Measurements from ENCODE around the gene PNPLA3. TPM values are rescaled to one million over a fixed set of nuclear protein-coding genes. Genes with fewer than 3 reads are reported as not detected.

Gene PNPLA3
- total RNA-seq, 1 experiment from 2014 or later: 4.9 TPM

DNA sequence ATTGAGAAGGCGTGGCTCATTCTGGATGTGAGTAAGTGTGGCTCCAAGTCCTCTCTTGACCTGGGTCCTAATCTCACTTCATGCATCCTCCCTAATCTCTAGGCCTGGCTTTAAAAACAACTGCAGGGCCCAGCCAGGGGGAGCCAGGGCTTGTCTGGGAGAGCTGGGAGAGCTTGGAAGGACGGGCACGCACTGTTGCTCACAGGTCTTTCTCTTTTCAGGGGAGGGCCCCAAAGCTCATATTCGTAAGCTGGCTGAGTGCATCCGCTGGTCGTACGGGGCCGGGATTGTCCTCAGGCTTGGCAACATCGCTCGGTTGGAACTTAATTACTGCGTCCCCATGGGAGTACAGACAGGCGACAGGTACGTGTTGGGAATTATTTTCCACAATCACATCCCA is 66.4 kb downstream of the PNPLA3 start:
- H3K27me3 ChIP-seq (ENCODE audit: control insufficient read depth, insufficient read depth, low read length): no peaks in the 10 kb centered on the region
- DNase-seq (ENCODE audit: low read depth, low spot score) (no peak), ATAC-seq (no peak)
- intact Hi-C loops (cut with micrococcal nuclease; ENCODE audit: unreplicated experiment) (loop anchor here (5.0 kb wide), 2 partner anchors 97 to 637 kb away; no protein-coding TSS in a partner anchor), in situ Hi-C loops (cut with HindIII; ENCODE audit: low pct_unique_long_range_greater_than_20kb, low sequenced_read_pairs) (no loop called here)
- H3K4me1 ChIP-seq (ENCODE audit: control insufficient read depth, insufficient read depth, low read length): no peaks in the 10 kb centered on the region
- no peak for TF ChIP-seq POLR2AphosphoS5 (IDR thresholded peaks at IDR 0.05; ENCODE audit: low read depth, low read length)
- TF ChIP-seq, protein P1, sequence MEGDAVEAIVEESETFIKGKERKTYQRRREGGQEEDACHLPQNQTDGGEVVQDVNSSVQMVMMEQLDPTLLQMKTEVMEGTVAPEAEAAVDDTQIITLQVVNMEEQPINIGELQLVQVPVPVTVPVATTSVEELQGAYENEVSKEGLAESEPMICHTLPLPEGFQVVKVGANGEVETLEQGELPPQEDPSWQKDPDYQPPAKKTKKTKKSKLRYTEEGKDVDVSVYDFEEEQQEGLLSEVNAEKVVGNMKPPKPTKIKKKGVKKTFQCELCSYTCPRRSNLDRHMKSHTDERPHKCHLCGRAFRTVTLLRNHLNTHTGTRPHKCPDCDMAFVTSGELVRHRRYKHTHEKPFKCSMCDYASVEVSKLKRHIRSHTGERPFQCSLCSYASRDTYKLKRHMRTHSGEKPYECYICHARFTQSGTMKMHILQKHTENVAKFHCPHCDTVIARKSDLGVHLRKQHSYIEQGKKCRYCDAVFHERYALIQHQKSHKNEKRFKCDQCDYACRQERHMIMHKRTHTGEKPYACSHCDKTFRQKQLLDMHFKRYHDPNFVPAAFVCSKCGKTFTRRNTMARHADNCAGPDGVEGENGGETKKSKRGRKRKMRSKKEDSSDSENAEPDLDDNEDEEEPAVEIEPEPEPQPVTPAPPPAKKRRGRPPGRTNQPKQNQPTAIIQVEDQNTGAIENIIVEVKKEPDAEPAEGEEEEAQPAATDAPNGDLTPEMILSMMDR (IDR thresholded peaks at IDR 0.05): no peak
- TF ChIP-seq SIN3A (IDR thresholded peaks at IDR 0.05; ENCODE audit: borderline replicate concordance, insufficient read depth, low read depth, low read length): no peak
- TF ChIP-seq, protein P2, sequence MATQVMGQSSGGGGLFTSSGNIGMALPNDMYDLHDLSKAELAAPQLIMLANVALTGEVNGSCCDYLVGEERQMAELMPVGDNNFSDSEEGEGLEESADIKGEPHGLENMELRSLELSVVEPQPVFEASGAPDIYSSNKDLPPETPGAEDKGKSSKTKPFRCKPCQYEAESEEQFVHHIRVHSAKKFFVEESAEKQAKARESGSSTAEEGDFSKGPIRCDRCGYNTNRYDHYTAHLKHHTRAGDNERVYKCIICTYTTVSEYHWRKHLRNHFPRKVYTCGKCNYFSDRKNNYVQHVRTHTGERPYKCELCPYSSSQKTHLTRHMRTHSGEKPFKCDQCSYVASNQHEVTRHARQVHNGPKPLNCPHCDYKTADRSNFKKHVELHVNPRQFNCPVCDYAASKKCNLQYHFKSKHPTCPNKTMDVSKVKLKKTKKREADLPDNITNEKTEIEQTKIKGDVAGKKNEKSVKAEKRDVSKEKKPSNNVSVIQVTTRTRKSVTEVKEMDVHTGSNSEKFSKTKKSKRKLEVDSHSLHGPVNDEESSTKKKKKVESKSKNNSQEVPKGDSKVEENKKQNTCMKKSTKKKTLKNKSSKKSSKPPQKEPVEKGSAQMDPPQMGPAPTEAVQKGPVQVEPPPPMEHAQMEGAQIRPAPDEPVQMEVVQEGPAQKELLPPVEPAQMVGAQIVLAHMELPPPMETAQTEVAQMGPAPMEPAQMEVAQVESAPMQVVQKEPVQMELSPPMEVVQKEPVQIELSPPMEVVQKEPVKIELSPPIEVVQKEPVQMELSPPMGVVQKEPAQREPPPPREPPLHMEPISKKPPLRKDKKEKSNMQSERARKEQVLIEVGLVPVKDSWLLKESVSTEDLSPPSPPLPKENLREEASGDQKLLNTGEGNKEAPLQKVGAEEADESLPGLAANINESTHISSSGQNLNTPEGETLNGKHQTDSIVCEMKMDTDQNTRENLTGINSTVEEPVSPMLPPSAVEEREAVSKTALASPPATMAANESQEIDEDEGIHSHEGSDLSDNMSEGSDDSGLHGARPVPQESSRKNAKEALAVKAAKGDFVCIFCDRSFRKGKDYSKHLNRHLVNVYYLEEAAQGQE (IDR thresholded peaks at IDR 0.05; ENCODE audit: insufficient read depth in 1 of 2, low read depth in 2 of 2, low read length in 1 of 2): no peak
- TF ChIP-seq TCF7L2 (IDR thresholded peaks at IDR 0.05; ENCODE audit: low read depth, low read length): no peak
- no peaks in the 10 kb centered on the region for H3K9me3 ChIP-seq (ENCODE audit: control insufficient read depth, insufficient read depth, low read depth, low read length)
- no TSS peak for BruUV-seq (replicated peaks)
- H3K36me3 ChIP-seq (ENCODE audit: control insufficient read depth, insufficient read depth, low read length): peaks cover 7% of the 10 kb centered on the region
- ChIA-PET CTCF (interaction anchor here (0.6 to 1.4 kb wide), 2 partner anchors 96 to 1281 kb away, joined by 3 to 4 read pairs; no protein-coding TSS in a partner anchor), POLR2A (no interaction called here)
- H3K4me3 ChIP-seq (ENCODE audit: low read depth in 2 of 2, low read length in 2 of 2): no peak overlapping the region
- no peak overlapping the region for H3K27ac ChIP-seq (ENCODE audit: low read length)

DNA sequence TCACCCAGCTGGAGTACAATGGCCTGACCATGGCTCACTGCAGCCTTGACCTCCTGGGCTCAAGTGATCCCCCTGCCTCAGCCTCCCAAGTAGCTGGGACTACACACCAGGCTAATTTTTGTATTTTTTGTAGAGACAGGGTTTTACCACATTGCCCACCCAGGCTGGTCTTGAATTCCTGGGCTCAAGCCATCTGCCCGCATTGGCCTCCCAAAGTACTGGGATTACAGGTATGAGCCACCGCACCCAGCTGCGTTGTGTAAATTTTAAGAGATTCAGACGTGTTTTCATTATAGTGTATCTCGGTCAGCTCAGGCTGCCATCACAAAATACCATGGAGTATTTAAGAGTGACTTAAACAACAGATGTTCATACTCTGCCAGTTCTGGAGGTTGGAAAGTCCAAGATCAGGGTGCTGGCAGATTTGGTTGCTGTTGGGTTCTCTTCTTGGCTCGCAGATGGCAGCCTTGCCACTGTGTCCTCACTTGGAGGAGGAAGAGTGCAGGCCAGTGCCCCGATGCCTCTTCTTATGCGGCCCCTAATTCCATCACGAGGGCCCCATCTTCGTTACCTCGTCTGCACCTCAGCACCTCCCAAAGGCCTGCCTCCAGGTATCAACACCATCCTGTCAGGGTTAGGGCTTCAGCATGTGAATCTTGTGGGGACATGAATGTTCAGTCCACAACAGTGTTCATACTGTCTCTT is 67.9 kb downstream of the PNPLA3 start:
- no peaks in the 10 kb centered on the region for H3K4me1 ChIP-seq (ENCODE audit: control insufficient read depth, insufficient read depth, low read length)
- BruUV-seq (replicated peaks): no TSS peak
- POLR2A ChIA-PET: no interaction called here
- H3K27me3 ChIP-seq (ENCODE audit: control insufficient read depth, insufficient read depth, low read length): no peaks in the 10 kb centered on the region
- CTCF ChIA-PET: interaction anchor here (0.6 to 2.6 kb wide), 2 partner anchors 45 to 95 kb away, joined by 3 to 31 read pairs; no protein-coding TSS in a partner anchor
- DNase-seq (ENCODE audit: low read depth, low spot score) (no peak), ATAC-seq (no peak)
- no peaks in the 10 kb centered on the region for H3K9me3 ChIP-seq (ENCODE audit: control insufficient read depth, insufficient read depth, low read depth, low read length)
- TF ChIP-seq SIN3A (IDR thresholded peaks at IDR 0.05; ENCODE audit: borderline replicate concordance, insufficient read depth, low read depth, low read length) (no peak), TCF7L2 (IDR thresholded peaks at IDR 0.05; ENCODE audit: low read depth, low read length) (no peak), POLR2AphosphoS5 (IDR thresholded peaks at IDR 0.05; ENCODE audit: low read depth, low read length) (no peak)
- TF ChIP-seq, protein P1 (IDR thresholded peaks at IDR 0.05): no peak
- TF ChIP-seq, protein P2 (IDR thresholded peaks at IDR 0.05; ENCODE audit: insufficient read depth in 1 of 2, low read depth in 2 of 2, low read length in 1 of 2): no peak
- intact Hi-C loops (cut with micrococcal nuclease; ENCODE audit: unreplicated experiment) (loop anchor here (5.0 kb wide), 2 partner anchors 96 to 636 kb away; no protein-coding TSS in a partner anchor), in situ Hi-C loops (cut with HindIII; ENCODE audit: low pct_unique_long_range_greater_than_20kb, low sequenced_read_pairs) (no loop called here)
- H3K27ac ChIP-seq (ENCODE audit: low read length): no peak overlapping the region
- peaks cover 3% of the 10 kb centered on the region; the same call in 1 of the 2 replicates for H3K36me3 ChIP-seq (ENCODE audit: control insufficient read depth, insufficient read depth, low read length)
- H3K4me3 ChIP-seq (ENCODE audit: low read depth in 2 of 2, low read length in 2 of 2): no peak overlapping the region

Data from Panc1 (cell line).